Astrocyte of the spinal cord (primary cell): ENCODE measurements around the gene DDAH1.
A peak's percentile ranks its signal among the peaks of the same experiment; 100 is the strongest.
"Not testable (repeated sequence)": the region's sequence is repeated elsewhere in the genome, so short reads cannot be mapped to it uniquely, and the experiment has no call there.

ENCODE experiments used
- DNase-seq: peaks from one replicate; pipeline ENCODE4 v3.0.0; 2011; ENCODE audit warnings: low read depth, low spot score
- H3K4me3 ChIP-seq: 2 replicates; pipeline ENCODE4 v1.5.1; 2011; ENCODE audit warnings: low read depth, mild to moderate bottlenecking, low read length, moderate library complexity
- in situ Hi-C: cut with HindIII; loops from 2 replicates; pipeline ENCODE4 v1.10.0; 2017; ENCODE audit warnings: low sequenced_read_pairs
- TF ChIP-seq, protein P1 (sequence below): IDR thresholded peaks from 2 replicates; pipeline ENCODE4 v1.5.1; 2012; ENCODE audit warnings: low read depth, mild to moderate bottlenecking, low read length, inconsistent platforms

The DDAH1 gene

GRCh38 chr1:85349224-85349623 is 115.7 kb downstream of the DDAH1 start:
- no peak for DNase-seq
- in situ Hi-C loops, result no loop called here
- no peak overlapping the region for H3K4me3 ChIP-seq
- TF ChIP-seq, protein P1, sequence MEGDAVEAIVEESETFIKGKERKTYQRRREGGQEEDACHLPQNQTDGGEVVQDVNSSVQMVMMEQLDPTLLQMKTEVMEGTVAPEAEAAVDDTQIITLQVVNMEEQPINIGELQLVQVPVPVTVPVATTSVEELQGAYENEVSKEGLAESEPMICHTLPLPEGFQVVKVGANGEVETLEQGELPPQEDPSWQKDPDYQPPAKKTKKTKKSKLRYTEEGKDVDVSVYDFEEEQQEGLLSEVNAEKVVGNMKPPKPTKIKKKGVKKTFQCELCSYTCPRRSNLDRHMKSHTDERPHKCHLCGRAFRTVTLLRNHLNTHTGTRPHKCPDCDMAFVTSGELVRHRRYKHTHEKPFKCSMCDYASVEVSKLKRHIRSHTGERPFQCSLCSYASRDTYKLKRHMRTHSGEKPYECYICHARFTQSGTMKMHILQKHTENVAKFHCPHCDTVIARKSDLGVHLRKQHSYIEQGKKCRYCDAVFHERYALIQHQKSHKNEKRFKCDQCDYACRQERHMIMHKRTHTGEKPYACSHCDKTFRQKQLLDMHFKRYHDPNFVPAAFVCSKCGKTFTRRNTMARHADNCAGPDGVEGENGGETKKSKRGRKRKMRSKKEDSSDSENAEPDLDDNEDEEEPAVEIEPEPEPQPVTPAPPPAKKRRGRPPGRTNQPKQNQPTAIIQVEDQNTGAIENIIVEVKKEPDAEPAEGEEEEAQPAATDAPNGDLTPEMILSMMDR, result no peak

- TF ChIP-seq, protein P1, result no peak
- H3K4me3 ChIP-seq, result no peak overlapping the region
- no peak for DNase-seq
- in situ Hi-C loops, result no loop called here
These were observed 117.1 kb downstream of the DDAH1 start for GRCh38 chr1:85347908-85348307.

DNA sequence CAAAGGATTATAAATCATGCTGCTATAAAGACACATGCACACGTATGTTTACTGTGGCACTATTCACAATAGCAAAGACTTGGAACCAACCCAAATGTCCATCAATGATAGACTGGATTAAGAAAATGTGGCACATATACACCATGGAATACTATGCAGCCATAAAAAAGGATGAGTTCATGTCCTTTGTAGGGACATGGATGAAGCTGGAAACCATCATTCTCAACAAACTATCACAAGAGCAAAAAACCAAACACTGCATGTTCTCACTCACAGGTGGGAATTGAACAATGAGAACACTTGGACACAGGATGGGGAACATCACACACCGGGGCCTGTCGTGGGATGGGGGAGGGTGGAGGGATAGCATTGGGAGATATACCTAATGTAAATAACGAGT is 117.7 kb downstream of the DDAH1 start:
- DNase-seq, H3K4me3 ChIP-seq, in situ Hi-C loops: not testable (repeated sequence)

DNA sequence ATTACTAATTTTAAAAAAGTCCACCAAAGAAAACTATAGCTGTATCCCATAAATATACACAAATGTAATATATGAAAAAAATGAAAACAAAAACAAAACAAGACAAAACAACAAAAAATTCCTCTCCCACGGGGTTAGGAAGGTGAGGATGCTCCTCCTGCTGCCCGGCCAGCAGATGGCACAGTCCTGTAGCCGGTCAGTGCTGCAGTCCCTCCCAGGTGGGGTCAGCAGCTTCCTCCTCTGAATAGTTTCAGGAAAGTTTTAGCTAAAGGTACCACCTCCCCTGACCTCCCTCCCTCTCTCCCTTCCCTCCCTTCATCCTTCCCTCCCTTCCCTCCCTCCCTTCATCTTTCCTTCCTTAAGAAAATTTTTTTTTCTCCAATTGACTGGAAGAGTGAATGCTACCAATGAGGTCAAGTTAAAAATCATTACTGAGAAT is 120.7 kb downstream of the DDAH1 start:
- H3K4me3 ChIP-seq, result no peak overlapping the region
- TF ChIP-seq, protein P1, result peak; percentile 71
- DNase-seq, result no peak
- in situ Hi-C loops, result no loop called here

DNA sequence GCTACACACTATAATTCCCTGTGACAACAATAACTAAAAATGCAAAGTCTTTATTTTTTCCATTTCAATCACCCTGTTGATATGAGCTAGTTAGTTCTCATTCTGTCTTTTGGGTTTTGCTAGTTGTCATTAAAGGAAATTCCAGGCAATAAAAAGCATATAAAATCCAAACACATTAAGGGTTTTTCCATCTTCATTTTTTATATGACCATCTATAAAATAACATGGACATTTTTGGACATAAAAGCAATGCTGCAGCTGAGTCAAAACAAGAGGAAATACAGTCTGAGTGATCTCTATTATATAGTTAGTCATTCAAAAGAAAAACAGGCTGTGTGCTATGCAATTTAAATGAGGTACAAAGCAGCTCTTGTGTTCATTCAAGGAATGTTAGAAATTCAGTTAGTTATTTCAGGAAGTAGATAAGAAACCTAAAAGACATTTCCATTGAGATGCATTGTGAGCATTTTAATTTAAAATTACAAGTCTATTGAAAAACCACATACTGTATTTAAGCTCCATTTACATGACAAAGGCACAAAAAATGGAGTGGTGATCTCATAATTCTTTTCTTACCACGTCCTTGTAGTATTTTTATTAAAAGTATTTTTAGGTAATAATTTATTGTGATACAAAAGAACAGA is 121.2 kb downstream of the DDAH1 start:
- H3K4me3 ChIP-seq, result no peak overlapping the region
- TF ChIP-seq, protein P1, result no peak
- in situ Hi-C loops, result no loop called here
- DNase-seq, result peak; percentile 90

- no peak overlapping the region for H3K4me3 ChIP-seq
- TF ChIP-seq, protein P1, result no peak
- in situ Hi-C loops, result no loop called here
- no peak for DNase-seq
These were observed 121.7 kb downstream of the DDAH1 start for GRCh38 chr1:85343213-85343611.

- in situ Hi-C loops, result no loop called here
- H3K4me3 ChIP-seq, result no peak overlapping the region
- DNase-seq, result peak; percentile 58
- TF ChIP-seq, protein P1, result no peak
These were observed 122.8 kb downstream of the DDAH1 start for GRCh38 chr1:85342207-85342606.
